ENCODE results near the gene BSN.

The BSN gene

GRCh38 chr3:49591615-49592014 is 37.3 kb downstream of the BSN start:
- H3K27ac ChIP-seq: no peak overlapping the region
- DNase-seq (ENCODE audit: low read depth, low spot score): no peak

- no peak overlapping the region for H3K27ac ChIP-seq
- no peak for DNase-seq (ENCODE audit: low read depth, low spot score)
These were observed 38.8 kb downstream of the BSN start for GRCh38 chr3:49593041-49593440.

- peak overlapping the region; percentile 70 for H3K27ac ChIP-seq
- DNase-seq (ENCODE audit: low read depth, low spot score): no peak
These were observed 46.5 kb downstream of the BSN start for GRCh38 chr3:49600781-49601180.

GRCh38 chr3:49601358-49602048 is 47.2 kb downstream of the BSN start:
- no peak for DNase-seq (ENCODE audit: low read depth, low spot score)
- peak overlapping the region; percentile 70 for H3K27ac ChIP-seq

GRCh38 chr3:49602049-49602554 is 47.8 kb downstream of the BSN start:
- H3K27ac ChIP-seq: peak overlapping the region; percentile 70

GRCh38 chr3:49602877-49603411 is 48.7 kb downstream of the BSN start:
- peak; percentile 66 for DNase-seq (ENCODE audit: low read depth, low spot score)
- H3K27ac ChIP-seq: peak overlapping the region; percentile 70

More at GRCh38 chr3:49602049-49602554, 47.8 kb downstream of the BSN start:
- DNase-seq (ENCODE audit: low read depth, low spot score): no peak

- H3K27ac ChIP-seq: no peak overlapping the region
- no peak for DNase-seq (ENCODE audit: low read depth, low spot score)
These were observed 52.1 kb downstream of the BSN start for GRCh38 chr3:49606427-49606826.

- H3K27ac ChIP-seq: peak overlapping the region; percentile 21
- DNase-seq (ENCODE audit: low read depth, low spot score): peak; percentile 50
These were observed 52.9 kb downstream of the BSN start for GRCh38 chr3:49607105-49607591.

- no peak for DNase-seq (ENCODE audit: low read depth, low spot score)
- peak overlapping the region; percentile 21 for H3K27ac ChIP-seq
These were observed 53.5 kb downstream of the BSN start for GRCh38 chr3:49607796-49608195.

- H3K27ac ChIP-seq: no peak overlapping the region
These were observed 55.0 kb downstream of the BSN start for GRCh38 chr3:49609314-49609713.

GRCh38 chr3:49609815-49610214 is 55.5 kb downstream of the BSN start:
- no peak overlapping the region for H3K27ac ChIP-seq
- no peak for DNase-seq (ENCODE audit: low read depth, low spot score)

More at GRCh38 chr3:49609314-49609713, 55.0 kb downstream of the BSN start:
- no peak for DNase-seq (ENCODE audit: low read depth, low spot score)

- H3K27ac ChIP-seq: no peak overlapping the region
- DNase-seq (ENCODE audit: low read depth, low spot score): no peak
These were observed 56.5 kb downstream of the BSN start for GRCh38 chr3:49610666-49611280.

- DNase-seq (ENCODE audit: low read depth, low spot score): no peak
- no peak overlapping the region for H3K27ac ChIP-seq
These were observed 57.0 kb downstream of the BSN start for GRCh38 chr3:49611291-49611690.

GRCh38 chr3:49611719-49612118 is 57.4 kb downstream of the BSN start:
- no peak overlapping the region for H3K27ac ChIP-seq
- DNase-seq (ENCODE audit: low read depth, low spot score): no peak

- DNase-seq (ENCODE audit: low read depth, low spot score): no peak
- no peak overlapping the region for H3K27ac ChIP-seq
These were observed 60.7 kb downstream of the BSN start for GRCh38 chr3:49614936-49615335.

GRCh38 chr3:49616061-49616460 is 61.8 kb downstream of the BSN start:
- H3K27ac ChIP-seq: no peak overlapping the region
- no peak for DNase-seq (ENCODE audit: low read depth, low spot score)

- H3K27ac ChIP-seq: no peak overlapping the region
- no peak for DNase-seq (ENCODE audit: low read depth, low spot score)
These were observed 62.2 kb downstream of the BSN start for GRCh38 chr3:49616491-49616941.

- no peak overlapping the region for H3K27ac ChIP-seq
- no peak for DNase-seq (ENCODE audit: low read depth, low spot score)
These were observed 63.2 kb downstream of the BSN start for GRCh38 chr3:49617390-49618013.

GRCh38 chr3:49618412-49618811 is 64.1 kb downstream of the BSN start:
- no peak for DNase-seq (ENCODE audit: low read depth, low spot score)
- H3K27ac ChIP-seq: no peak overlapping the region

- no peak for DNase-seq (ENCODE audit: low read depth, low spot score)
- no peak overlapping the region for H3K27ac ChIP-seq
These were observed 65.4 kb downstream of the BSN start for GRCh38 chr3:49619649-49620048.

- DNase-seq (ENCODE audit: low read depth, low spot score): no peak
- no peak overlapping the region for H3K27ac ChIP-seq
These were observed 66.5 kb downstream of the BSN start for GRCh38 chr3:49620728-49621127.

All from epithelial cell of prostate (primary cell).